ENCODE measurements around the gene POLR2H. TPM values are rescaled to one million over a fixed set of nuclear protein-coding genes. Genes with fewer than 3 reads are reported as not detected.

The POLR2H gene
- total and polyA plus RNA-seq, 2 experiments from 2014 or later, result 96.2 to 112 TPM

DNA sequence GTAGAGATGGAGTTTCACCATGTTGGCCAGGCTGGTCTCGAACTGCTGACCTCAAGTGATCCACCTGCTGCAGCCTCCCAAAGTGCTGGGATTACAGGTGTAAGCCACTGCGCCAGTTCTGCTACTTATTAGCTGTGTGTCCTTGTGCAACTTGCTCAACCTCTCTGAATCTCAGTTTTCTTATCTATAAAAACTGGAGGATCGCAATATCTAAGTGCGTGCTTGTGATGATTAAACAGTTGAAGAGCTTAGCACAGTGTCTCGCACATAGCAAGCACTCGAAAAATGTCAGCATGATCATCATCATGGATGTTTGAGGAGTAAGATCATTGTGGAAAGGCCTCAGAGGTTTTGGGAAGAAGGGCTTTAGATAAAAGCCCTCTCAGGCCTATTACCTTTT, 10.9 kb upstream of the POLR2H start:
- no peaks in the 10 kb centered on the region for H3K36me3 ChIP-seq
- DNase-seq (ENCODE audit: low read depth in 1 of 2, low spot score in 1 of 2), result no peak
- peaks cover 4% of the 10 kb centered on the region for H3K4me1 ChIP-seq (ENCODE audit: low read depth)

DNA sequence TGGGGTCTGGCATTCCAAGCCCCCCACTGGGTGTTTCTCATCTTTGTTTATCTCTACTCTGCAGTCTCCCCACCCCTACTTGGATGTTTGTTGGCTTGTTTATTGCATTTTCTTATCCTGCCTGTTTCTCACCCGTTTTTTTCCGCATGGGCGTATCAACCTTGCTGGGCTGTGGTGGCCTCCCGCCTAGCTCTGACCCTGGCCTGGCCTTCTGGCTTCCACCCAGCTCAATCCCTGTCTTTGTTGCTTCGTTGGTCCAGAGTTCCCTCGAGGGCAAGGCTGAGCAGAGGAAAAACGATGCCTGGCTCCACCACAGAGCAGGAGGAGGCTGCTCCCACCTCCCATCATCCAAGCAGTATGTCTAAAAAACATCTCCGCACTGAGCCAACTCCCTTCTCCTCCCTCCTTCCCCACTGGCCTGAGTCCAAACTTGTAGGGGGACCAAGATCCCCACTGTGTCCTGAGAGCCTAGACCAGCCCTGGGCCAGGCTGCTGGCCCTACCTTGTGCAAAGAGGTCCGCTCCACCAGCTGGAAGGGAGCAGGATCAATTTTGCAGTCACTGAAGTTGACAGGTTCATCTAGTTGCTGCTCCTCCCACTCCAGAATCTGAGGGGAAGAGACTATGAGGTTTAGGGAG, 9.9 kb upstream of the POLR2H start:
- H3K4me1 ChIP-seq (ENCODE audit: low read depth), result no peaks in the 10 kb centered on the region
- H3K4me3 ChIP-seq, result no peak overlapping the region
- peaks cover under 1% of the 10 kb centered on the region for H3K36me3 ChIP-seq
- H3K27ac ChIP-seq, result no peak overlapping the region
- DNase-seq (ENCODE audit: low read depth in 1 of 2, low spot score in 1 of 2), result no peak
- H3K9me3 ChIP-seq (ENCODE audit: low read depth), result no peaks in the 10 kb centered on the region
- TF ChIP-seq, protein P1, sequence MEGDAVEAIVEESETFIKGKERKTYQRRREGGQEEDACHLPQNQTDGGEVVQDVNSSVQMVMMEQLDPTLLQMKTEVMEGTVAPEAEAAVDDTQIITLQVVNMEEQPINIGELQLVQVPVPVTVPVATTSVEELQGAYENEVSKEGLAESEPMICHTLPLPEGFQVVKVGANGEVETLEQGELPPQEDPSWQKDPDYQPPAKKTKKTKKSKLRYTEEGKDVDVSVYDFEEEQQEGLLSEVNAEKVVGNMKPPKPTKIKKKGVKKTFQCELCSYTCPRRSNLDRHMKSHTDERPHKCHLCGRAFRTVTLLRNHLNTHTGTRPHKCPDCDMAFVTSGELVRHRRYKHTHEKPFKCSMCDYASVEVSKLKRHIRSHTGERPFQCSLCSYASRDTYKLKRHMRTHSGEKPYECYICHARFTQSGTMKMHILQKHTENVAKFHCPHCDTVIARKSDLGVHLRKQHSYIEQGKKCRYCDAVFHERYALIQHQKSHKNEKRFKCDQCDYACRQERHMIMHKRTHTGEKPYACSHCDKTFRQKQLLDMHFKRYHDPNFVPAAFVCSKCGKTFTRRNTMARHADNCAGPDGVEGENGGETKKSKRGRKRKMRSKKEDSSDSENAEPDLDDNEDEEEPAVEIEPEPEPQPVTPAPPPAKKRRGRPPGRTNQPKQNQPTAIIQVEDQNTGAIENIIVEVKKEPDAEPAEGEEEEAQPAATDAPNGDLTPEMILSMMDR (IDR thresholded peaks at IDR 0.05; ENCODE audit: low read depth, low read length), result no peak
- H3K27me3 ChIP-seq, result no peaks in the 10 kb centered on the region

More for the DNA sequence above, 10.9 kb upstream of the POLR2H start:
- Histone ChIP-seq H3K9me3 (ENCODE audit: low read depth) (no peaks in the 10 kb centered on the region), H3K27me3 (no peaks in the 10 kb centered on the region), H3K4me3 (no peak overlapping the region), H3K27ac (no peak overlapping the region)
- TF ChIP-seq, protein P1 (IDR thresholded peaks at IDR 0.05; ENCODE audit: low read depth, low read length), result no peak

DNA sequence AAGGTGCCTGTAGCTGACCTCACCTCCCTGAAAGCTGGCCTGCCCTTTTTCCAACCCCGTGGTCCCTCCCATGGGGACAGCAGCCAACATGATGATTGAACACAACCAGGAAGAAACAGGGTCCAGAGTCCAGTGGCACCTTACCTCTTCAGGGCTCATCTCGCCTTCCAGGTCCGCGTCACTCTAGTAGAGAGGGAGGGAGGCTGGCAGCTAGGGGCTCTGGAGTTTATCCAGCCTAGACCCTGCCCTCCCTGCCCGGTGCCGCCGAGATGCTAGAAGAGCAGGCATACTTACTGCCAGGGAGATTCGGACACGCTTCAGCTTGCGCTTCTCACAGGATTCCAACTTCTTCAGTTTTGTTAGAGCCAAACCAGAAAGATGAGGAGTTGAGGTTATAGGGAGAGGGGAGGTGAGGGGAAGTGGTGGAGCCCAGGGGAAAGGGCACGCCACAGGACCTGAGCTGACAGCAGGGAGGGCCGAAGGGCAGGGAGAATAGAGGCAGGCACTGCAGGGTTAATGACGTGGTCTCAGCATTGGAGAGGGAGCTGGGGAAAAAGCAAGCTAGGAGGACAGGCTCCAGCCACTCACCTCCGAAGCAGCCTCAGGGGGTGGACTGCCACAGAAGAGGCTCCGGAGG, 9.2 kb upstream of the POLR2H start:
- no peaks in the 10 kb centered on the region for H3K27me3 ChIP-seq
- H3K4me1 ChIP-seq (ENCODE audit: low read depth), result no peaks in the 10 kb centered on the region
- TF ChIP-seq, protein P1 (IDR thresholded peaks at IDR 0.05; ENCODE audit: low read depth, low read length), result no peak
- H3K27ac ChIP-seq, result no peak overlapping the region
- no peak overlapping the region for H3K4me3 ChIP-seq
- H3K36me3 ChIP-seq, result peaks cover 5% of the 10 kb centered on the region
- no peaks in the 10 kb centered on the region for H3K9me3 ChIP-seq (ENCODE audit: low read depth)
- no peak for DNase-seq (ENCODE audit: low read depth in 1 of 2, low spot score in 1 of 2)

DNA sequence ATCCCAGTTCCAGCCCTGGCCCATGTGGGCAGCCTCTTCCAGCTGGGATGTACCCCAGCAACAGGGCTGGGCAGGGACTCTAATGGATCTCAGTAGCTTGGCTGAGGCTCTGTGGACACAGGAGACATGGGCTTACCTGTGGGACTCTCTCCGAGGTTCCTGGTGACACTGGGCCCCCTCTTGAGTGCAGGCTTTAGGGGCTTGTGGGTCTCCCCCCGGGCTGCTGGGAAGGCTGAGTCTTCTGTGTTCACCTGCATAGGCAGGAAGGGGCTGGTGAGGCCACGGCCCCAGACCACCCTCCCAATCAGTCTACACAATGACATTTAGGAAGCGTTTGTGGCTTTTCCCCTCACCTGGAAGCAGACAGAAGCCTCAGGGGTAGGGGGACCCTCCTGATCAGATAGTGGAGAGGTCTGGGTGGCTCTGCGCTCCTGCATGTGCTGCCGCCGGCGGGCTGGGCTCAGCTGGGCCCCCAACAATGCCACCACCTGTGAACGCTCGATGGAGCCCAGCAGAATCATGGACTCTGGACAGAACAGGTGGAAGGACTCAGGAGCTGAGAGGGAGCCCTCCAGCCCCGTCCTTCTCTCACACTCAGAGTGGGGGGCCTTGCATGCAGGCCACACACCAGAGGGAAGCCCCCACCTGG, 8.5 kb upstream of the POLR2H start:
- Histone ChIP-seq H3K27ac (no peak overlapping the region), H3K9me3 (ENCODE audit: low read depth) (no peaks in the 10 kb centered on the region), H3K27me3 (no peaks in the 10 kb centered on the region), H3K4me3 (no peak overlapping the region), H3K36me3 (peaks cover 10% of the 10 kb centered on the region), H3K4me1 (ENCODE audit: low read depth) (no peaks in the 10 kb centered on the region)
- TF ChIP-seq, protein P1 (IDR thresholded peaks at IDR 0.05; ENCODE audit: low read depth, low read length), result no peak
- DNase-seq (ENCODE audit: low read depth in 1 of 2, low spot score in 1 of 2), result no peak

DNA sequence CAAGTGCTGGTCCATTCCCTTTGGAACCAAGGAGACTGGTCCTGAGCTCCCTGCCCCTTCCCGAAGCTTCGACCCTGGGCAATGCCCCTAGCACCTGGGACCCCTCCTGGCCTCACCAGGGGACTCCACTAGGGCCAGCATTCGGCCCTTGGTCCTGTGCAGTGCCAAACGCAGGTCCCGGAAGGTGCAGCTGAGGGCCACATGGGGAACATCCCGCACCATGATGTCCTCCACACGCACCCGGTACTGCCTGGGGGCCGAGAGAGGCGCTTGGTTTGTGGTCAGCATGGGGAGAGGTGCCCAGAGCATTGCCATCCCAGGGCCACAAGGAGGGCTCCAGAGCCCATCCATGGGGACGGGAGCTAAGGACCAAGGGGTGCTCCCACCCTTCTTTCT, 8.0 kb upstream of the POLR2H start:
- Histone ChIP-seq H3K9me3 (ENCODE audit: low read depth) (no peaks in the 10 kb centered on the region), H3K4me3 (no peak overlapping the region), H3K27ac (no peak overlapping the region), H3K4me1 (ENCODE audit: low read depth) (no peaks in the 10 kb centered on the region), H3K27me3 (no peaks in the 10 kb centered on the region), H3K36me3 (peaks cover 10% of the 10 kb centered on the region)
- no peak for DNase-seq (ENCODE audit: low read depth in 1 of 2, low spot score in 1 of 2)
- TF ChIP-seq, protein P1 (IDR thresholded peaks at IDR 0.05; ENCODE audit: low read depth, low read length), result no peak

Measured in cardiac muscle cell (in vitro differentiated cells and primary cell).